Gastrocnemius medialis (tissue), 4 donors: ENCODE measurements around the gene CDC34.

Experiments
- CTCF ChIP-seq, 5 experiments: fragments of 450-650 bp in 3 of 5; fragments of 200-600 bp in 2 of 5; sonication (generic) in 2 of 5; IDR thresholded peaks in 4 of 5; conservative IDR thresholded peaks in 1 of 5; 1 replicate in 4 of 5; 2 replicates in 1 of 5; pipeline ENCODE4 v1.5.1; 2016 to 2019; ENCODE audit warnings: antibody characterized with exemption in 5 of 5, mild to moderate bottlenecking in 3 of 5, moderate library complexity in 3 of 5
- POLR2A ChIP-seq, 2 donors: fragments of 450-650 bp; IDR thresholded peaks; one replicate each; pipeline ENCODE4 v1.6.1; 2017; ENCODE audit warnings: antibody characterized with exemption in 2 of 2, mild to moderate bottlenecking in 2 of 2, moderate library complexity in 2 of 2

- TF ChIP-seq CTCF (IDR thresholded peaks at IDR 0.05 in 4 of 5, conservative IDR thresholded peaks at IDR 0.05 in 1 of 5) (no peak), POLR2A (IDR thresholded peaks at IDR 0.05) (no peak)
Observed at GRCh38 chr19:585551-586110, 54.1 kb downstream of the CDC34 start.
